Stimulated activated naive CD8-positive, alpha-beta T cell treated with anti-CD3 and anti-CD28 coated beads, Interleukin-15, Interleukin-2, amounts not matched to agents 100 ng/mL and 50 ng/mL, for 24 hours (primary cell): Measurements from ENCODE around the gene ANKLE2.
"Not testable (repeated sequence)": the region's sequence is repeated elsewhere in the genome, so short reads cannot be mapped to it uniquely, and the experiment has no call there.

ENCODE experiments used
- H3K27ac Mint-ChIP-seq: one replicate; pipeline ENCODE4 v1.8.0; 2021; ENCODE audit warnings: mild to moderate bottlenecking, mixed read lengths
- H3K27me3 Mint-ChIP-seq: one replicate; pipeline ENCODE4 v1.8.0; 2021; ENCODE audit warnings: mixed read lengths
- H3K36me3 Mint-ChIP-seq: one replicate; pipeline ENCODE4 v1.8.0; 2021; ENCODE audit warnings: low read depth, mixed read lengths
- H3K4me1 Mint-ChIP-seq: one replicate; pipeline ENCODE4 v1.8.0; 2021; ENCODE audit warnings: low read depth, mixed read lengths
- H3K4me3 Mint-ChIP-seq: one replicate; pipeline ENCODE4 v1.8.0; 2021; ENCODE audit warnings: mild to moderate bottlenecking, mixed read lengths
- H3K9me3 Mint-ChIP-seq: one replicate; pipeline ENCODE4 v1.8.0; 2021; ENCODE audit warnings: mixed read lengths

The ANKLE2 gene

DNA sequence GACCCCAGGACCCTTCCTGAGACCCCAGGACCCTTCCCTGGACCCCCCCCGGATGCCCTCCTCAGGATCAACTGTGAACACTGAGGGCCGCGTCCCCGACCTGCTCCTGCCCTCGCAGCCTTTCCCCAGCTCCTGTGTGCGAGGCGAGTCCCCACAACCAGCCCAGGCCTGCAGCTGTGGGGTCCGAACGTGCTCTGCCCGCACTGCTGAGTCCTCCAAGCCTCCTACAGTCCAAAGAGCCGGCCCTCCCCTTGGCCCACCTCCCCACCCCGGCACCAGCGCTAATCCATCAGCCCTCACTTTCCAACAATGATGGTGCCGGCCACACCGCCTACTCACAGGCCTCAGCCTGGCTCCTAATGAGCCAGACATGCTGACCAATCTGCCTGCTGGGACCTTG is 26.2 kb upstream of the ANKLE2 start:
- peak overlapping the region; percentile 38 for H3K27ac Mint-ChIP-seq
- no peaks in the 10 kb centered on the region for H3K27me3 Mint-ChIP-seq
- H3K4me1 Mint-ChIP-seq = no peaks in the 10 kb centered on the region
- H3K9me3 Mint-ChIP-seq = no peaks in the 10 kb centered on the region
- no peak overlapping the region for H3K4me3 Mint-ChIP-seq
- H3K36me3 Mint-ChIP-seq = peaks cover 47% of the 10 kb centered on the region

DNA sequence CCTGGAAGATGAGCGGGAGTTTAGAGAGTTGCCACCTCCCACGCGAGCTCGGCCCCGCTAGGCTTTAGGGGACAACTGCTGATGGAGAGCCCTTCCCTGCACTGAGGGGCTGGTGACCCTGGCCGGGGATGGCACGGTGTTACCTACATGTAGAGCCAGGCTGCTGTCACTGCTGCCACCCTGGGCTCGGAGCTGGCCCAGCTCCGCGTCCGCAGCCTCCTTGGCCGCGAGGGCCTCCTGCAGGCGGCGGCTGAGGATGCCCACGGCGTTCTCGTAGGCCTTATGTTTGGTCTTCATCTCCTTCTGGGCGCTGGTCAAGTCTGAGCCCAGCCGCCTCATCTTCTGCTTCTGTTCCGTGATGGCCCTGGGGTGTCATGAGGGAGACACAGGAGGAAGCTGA is 24.6 kb upstream of the ANKLE2 start:
- H3K4me3 Mint-ChIP-seq = no peak overlapping the region
- no peaks in the 10 kb centered on the region for H3K9me3 Mint-ChIP-seq
- no peaks in the 10 kb centered on the region for H3K27me3 Mint-ChIP-seq
- H3K36me3 Mint-ChIP-seq = peaks cover 57% of the 10 kb centered on the region
- H3K27ac Mint-ChIP-seq = no peak overlapping the region
- H3K4me1 Mint-ChIP-seq = no peaks in the 10 kb centered on the region

- H3K27ac Mint-ChIP-seq = no peak overlapping the region
- peaks cover 69% of the 10 kb centered on the region for H3K36me3 Mint-ChIP-seq
Observed at GRCh38 chr12:132784580-132784979, 22.9 kb upstream of the ANKLE2 start.

DNA sequence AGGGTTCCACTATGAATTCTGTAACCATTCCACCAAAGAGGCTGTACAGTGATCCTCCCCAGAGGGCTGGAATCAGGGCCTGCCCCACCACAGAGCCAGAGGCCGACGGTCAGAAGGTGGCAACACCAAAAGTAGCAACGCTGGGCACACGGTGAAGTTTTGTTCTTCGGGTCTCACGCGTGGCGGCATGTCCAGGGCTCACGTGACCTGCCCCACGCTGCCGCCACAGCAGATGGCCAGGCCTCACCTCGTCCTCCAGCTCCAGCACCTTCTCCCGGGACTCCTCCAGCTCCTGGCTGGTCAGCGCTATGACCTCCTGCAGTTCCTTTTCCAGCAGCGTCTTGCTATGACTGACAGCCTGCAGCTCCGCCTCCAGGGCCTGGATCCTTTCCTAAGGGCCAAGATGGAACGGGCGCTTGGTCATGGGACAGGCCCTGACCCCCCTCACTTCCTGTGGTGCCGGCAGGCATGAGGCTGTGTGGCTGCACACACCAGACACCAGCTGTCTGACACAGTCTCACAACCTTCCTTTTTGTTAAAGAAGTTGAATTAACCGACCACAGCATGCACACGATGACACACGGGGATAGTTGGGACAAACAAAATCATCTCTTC is 22.4 kb upstream of the ANKLE2 start:
- Mint-ChIP-seq H3K27me3 (no peaks in the 10 kb centered on the region), H3K4me3 (no peak overlapping the region), H3K4me1 (no peaks in the 10 kb centered on the region), H3K36me3 (peaks cover 66% of the 10 kb centered on the region), H3K27ac (no peak overlapping the region), H3K9me3 (no peaks in the 10 kb centered on the region)

More at GRCh38 chr12:132784580-132784979, 22.9 kb upstream of the ANKLE2 start:
- Mint-ChIP-seq H3K4me3 (no peak overlapping the region), H3K9me3 (no peaks in the 10 kb centered on the region), H3K27me3 (no peaks in the 10 kb centered on the region), H3K4me1 (no peaks in the 10 kb centered on the region)

DNA sequence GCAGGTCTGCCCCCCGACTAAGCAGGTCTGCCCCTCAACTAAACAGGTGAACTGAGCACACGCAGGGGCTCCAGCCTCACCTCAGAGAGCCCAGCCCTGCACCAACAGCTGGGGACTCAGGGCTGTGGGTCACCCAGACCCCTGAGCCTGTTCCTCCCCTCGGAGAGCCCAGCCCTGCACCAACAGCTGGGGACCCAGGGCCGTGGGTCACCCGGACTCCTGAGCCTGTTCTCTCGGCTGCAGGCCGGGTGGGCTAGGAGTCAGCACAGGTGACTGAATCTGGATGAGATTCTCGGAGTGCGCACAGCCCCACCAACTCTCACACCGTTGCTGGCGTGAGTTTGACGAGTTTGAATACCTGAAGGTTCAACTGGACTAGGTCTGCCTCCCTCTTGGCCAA is 20.3 kb upstream of the ANKLE2 start:
- Mint-ChIP-seq H3K9me3 (no peaks in the 10 kb centered on the region), H3K4me1 (no peaks in the 10 kb centered on the region), H3K27me3 (no peaks in the 10 kb centered on the region), H3K27ac (no peak overlapping the region), H3K36me3 (peaks cover 55% of the 10 kb centered on the region), H3K4me3 (no peak overlapping the region)

DNA sequence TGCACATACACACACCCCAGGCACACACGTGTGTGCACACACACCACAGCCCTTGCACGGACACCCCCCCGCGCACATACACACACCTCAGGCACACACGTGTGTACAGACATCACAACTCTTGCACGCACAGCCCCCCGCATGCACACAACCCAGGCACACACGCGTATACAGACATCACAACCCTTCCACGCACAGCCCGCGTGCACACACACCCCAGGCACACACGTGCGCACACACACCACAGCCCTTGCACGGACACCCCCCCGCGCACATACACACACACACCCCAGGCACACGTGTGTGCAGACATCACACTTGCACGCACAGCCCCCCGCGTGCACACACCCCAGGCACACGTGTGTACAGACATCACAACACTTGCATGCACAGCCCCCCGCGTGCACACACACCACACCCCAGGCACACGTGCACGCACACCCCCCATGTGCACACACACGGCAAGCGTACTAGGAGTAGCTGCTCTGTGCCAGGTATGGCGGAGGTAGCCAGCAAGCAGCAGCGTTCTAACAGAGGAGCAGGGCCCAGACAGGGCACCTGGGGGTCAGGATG is 18.2 kb upstream of the ANKLE2 start:
- Mint-ChIP-seq H3K9me3 (no peaks in the 10 kb centered on the region), H3K27ac (no peak overlapping the region), H3K4me1 (peaks cover 3% of the 10 kb centered on the region), H3K36me3 (peaks cover 61% of the 10 kb centered on the region), H3K27me3 (no peaks in the 10 kb centered on the region), H3K4me3 (no peak overlapping the region)

GRCh38 chr12:132777614-132778013 is 16.0 kb upstream of the ANKLE2 start:
- H3K9me3 Mint-ChIP-seq = no peaks in the 10 kb centered on the region
- H3K4me3 Mint-ChIP-seq = no peak overlapping the region
- H3K27ac Mint-ChIP-seq = no peak overlapping the region
- H3K27me3 Mint-ChIP-seq = no peaks in the 10 kb centered on the region
- H3K36me3 Mint-ChIP-seq = peaks cover 56% of the 10 kb centered on the region
- peaks cover 18% of the 10 kb centered on the region for H3K4me1 Mint-ChIP-seq

GRCh38 chr12:132776816-132777568 is 15.4 kb upstream of the ANKLE2 start:
- Mint-ChIP-seq H3K9me3 (no peaks in the 10 kb centered on the region), H3K4me3 (no peak overlapping the region), H3K36me3 (peaks cover 55% of the 10 kb centered on the region), H3K4me1 (peaks cover 24% of the 10 kb centered on the region), H3K27me3 (no peaks in the 10 kb centered on the region), H3K27ac (no peak overlapping the region)

DNA sequence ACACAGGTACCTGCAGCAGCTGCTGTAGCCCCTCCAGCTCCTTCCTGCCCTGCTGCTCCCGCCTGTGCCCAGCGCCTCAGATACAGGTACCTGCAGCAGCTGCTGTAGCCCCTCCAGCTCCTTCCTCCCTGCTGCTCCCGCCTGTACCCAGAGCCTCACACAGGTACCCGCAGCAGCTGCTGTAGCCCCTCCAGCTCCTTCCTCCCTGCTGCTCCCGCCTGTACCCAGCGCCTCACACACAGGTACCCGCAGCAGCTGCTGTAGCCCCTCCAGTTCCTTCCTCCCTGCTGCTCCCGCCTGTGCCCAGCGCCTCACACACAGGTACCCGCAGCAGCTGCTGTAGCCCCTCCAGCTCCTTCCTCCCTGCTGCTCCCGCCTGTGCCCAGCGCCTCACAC is 14.6 kb upstream of the ANKLE2 start:
- peaks cover 57% of the 10 kb centered on the region for H3K36me3 Mint-ChIP-seq
- H3K27ac Mint-ChIP-seq, H3K27me3 Mint-ChIP-seq, H3K4me3 Mint-ChIP-seq, H3K9me3 Mint-ChIP-seq: not testable (repeated sequence)
- H3K4me1 Mint-ChIP-seq = peaks cover 32% of the 10 kb centered on the region

DNA sequence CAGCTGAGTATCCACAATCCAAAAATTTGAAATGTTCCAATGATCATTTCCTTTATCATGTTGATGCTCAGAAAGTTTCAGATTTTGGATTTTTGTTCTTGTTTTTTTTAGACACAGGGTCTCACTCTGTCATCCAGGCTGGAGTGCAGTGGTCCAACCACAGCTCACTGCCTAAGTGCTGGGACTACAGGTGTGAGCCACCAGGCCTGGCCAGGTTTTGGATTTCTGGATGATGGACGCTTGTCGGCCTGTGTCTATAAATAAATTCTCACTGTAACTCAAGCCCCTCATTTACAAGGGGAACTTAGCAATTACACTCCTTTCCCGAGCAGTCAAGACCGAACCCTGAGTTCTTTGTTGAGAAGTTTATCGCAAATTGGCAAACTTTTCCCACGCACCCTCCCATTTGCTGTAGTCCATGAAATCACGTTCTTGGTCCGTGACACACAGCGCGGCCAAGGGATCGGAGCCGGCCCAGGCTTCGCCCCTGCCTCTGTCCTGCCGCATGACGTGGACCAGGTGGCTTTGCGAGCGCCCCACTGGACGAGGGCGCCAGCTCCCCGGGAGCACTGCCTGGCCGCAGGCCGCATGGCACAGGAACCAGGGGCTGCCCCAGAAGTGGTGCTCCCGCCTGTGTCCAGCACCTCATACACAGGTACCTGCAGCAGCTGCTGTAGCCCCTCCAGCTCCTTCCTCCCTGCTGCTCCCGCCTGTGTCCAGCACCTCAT is 14.0 kb upstream of the ANKLE2 start:
- Mint-ChIP-seq H3K9me3 (no peaks in the 10 kb centered on the region), H3K4me1 (peaks cover 38% of the 10 kb centered on the region), H3K4me3 (no peak overlapping the region), H3K36me3 (peaks cover 56% of the 10 kb centered on the region), H3K27ac (no peak overlapping the region), H3K27me3 (no peaks in the 10 kb centered on the region)

DNA sequence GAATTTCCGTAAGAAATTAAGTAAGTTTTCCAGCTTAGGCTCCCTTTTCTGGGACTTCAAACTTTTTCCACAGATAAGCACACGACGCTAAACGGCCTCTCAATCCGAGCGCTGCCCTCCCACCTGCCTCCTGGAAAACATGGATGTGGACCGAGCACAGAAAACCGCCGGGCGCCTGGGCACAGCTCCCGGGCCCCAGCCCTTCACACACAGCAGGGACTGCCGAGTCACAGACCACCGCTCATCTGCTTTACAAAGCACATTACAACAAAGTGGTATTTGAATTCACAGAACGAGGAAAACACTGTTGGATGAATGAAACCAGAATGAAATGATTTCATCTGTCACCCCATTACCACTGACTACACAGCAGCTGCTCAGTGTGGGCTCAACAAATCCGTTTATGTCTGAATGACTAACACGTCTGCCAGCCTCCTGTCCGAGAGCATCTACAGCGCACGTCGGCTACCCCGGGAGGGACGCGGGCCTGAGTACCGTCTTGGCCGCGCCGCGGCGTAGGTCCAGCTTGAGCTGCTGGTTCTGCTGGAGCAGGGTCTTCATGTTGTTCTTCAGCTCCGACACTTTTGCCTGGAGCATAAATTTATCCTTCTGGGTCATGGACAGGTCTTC is 13.1 kb upstream of the ANKLE2 start:
- Mint-ChIP-seq H3K9me3 (no peaks in the 10 kb centered on the region), H3K4me3 (no peak overlapping the region), H3K27me3 (no peaks in the 10 kb centered on the region), H3K36me3 (peaks cover 50% of the 10 kb centered on the region), H3K4me1 (peaks cover 47% of the 10 kb centered on the region), H3K27ac (no peak overlapping the region)

DNA sequence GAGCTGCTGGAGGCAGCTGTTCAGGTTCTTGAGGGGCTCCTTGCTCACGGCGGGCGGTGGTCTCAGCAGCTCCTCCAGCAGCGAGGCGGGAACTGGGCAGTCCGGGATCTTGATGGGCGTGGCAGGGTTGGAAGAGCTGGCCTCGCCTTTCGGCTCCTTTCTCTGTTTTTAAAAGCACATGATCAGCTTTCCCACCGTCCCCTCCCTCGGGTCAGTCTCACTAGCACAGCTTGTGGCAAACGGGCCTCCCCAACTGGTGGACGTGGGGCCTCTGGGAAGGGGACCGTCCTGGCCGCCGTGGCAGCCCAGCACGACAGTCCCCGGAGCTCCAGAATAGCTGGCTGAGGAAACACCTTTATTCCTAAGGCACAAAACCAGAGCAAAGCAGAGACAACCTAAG is 12.5 kb upstream of the ANKLE2 start:
- peaks cover 53% of the 10 kb centered on the region for H3K4me1 Mint-ChIP-seq
- no peak overlapping the region for H3K4me3 Mint-ChIP-seq
- peaks cover 45% of the 10 kb centered on the region for H3K36me3 Mint-ChIP-seq
- no peaks in the 10 kb centered on the region for H3K9me3 Mint-ChIP-seq
- no peaks in the 10 kb centered on the region for H3K27me3 Mint-ChIP-seq
- no peak overlapping the region for H3K27ac Mint-ChIP-seq

DNA sequence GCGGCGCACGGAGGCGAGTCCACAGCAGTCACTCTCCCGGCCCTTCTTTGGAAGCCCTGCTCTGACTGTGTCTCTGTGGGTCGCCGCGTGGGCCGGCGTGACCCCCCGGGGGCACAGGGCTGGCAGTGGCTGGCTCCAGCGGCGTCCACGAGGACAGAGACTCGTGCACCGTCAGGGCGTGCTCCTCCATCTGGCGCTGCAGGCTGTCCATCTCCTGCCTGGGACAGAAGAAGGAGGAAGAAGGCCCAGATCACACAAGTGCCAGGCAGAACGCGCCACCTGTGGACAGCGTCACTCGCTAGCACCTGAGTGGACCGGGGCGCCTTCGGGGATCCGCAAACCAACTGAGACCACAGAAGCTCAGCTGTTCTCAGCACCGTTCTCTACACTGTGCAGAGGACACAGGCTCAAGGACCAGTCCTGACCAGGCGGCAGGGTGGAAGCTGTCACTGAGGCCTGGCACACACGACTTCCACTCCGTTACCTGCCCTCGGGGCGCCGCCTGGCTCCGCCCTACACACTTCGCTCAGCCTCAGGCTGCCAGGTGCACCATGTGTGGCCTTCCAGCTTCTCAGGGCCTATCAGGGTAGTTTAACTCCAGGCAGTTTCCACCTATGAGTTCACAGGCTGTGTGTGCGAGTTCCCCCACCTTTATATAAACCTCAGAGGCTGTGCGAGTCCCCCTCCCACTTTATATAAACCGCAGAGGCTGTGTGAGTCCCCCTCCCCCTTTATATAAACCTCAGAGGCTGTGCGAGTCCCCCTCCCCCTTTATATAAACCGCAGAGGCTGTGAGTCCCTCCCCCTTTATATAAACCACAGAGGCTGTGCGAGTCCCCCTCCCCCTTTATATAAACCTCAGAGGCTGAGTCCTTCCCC is 11.7 kb upstream of the ANKLE2 start:
- Mint-ChIP-seq H3K4me3 (no peak overlapping the region), H3K27ac (no peak overlapping the region), H3K27me3 (no peaks in the 10 kb centered on the region), H3K4me1 (peaks cover 61% of the 10 kb centered on the region), H3K36me3 (peaks cover 49% of the 10 kb centered on the region), H3K9me3 (no peaks in the 10 kb centered on the region)

- no peak overlapping the region for H3K4me3 Mint-ChIP-seq
- H3K27ac Mint-ChIP-seq = peak overlapping the region; percentile 55
- H3K4me1 Mint-ChIP-seq = peaks cover 68% of the 10 kb centered on the region
- H3K36me3 Mint-ChIP-seq = peaks cover 52% of the 10 kb centered on the region
- no peaks in the 10 kb centered on the region for H3K27me3 Mint-ChIP-seq
- no peaks in the 10 kb centered on the region for H3K9me3 Mint-ChIP-seq
Observed at GRCh38 chr12:132772606-132773005, 11.0 kb upstream of the ANKLE2 start.
